ENCODE measurements around the gene KCNC2.
"Not testable (repeated sequence)": the region's sequence is repeated elsewhere in the genome, so short reads cannot be mapped to it uniquely, and the experiment has no call there.

KCNC2 gene

GRCh38 chr12:75207338-75208083, 2.1 kb downstream of the KCNC2 start:
- DNase-seq (ENCODE audit: insufficient read length, low spot score) (no peak), FAIRE-seq (no peak)
- TF ChIP-seq POLR2A (IDR thresholded peaks at IDR 0.05; ENCODE audit: low read depth, low read length) (no peak), SPI1 (IDR thresholded peaks at IDR 0.05; ENCODE audit: low read depth, low read length) (no peak), POU2F2 (IDR thresholded peaks at IDR 0.05; ENCODE audit: low read depth, low read length) (no peak), PAX5 (IDR thresholded peaks at IDR 0.05; ENCODE audit: insufficient read depth, low read length, severe bottlenecking) (no peak), POLR2AphosphoS5 (IDR thresholded peaks at IDR 0.05; ENCODE audit: low read depth, low read length) (no peak), TAF1 (IDR thresholded peaks at IDR 0.05; ENCODE audit: low read depth, low read length) (no peak)

- FAIRE-seq (no peak), DNase-seq (ENCODE audit: insufficient read length, low spot score) (no peak)
- TF ChIP-seq POLR2AphosphoS5 (IDR thresholded peaks at IDR 0.05; ENCODE audit: low read depth, low read length): no peak
These were observed 4.1 kb downstream of the KCNC2 start for GRCh38 chr12:75205558-75205957.

GRCh38 chr12:75196865-75197264, 12.8 kb downstream of the KCNC2 start:
- DNase-seq (ENCODE audit: insufficient read length, low spot score) (no peak), FAIRE-seq (no peak)
- TF ChIP-seq SPI1 (IDR thresholded peaks at IDR 0.05; ENCODE audit: low read depth, low read length): no peak
- TF ChIP-seq TAF1 (IDR thresholded peaks at IDR 0.05; ENCODE audit: low read depth, low read length): no peak
- TF ChIP-seq POU2F2 (IDR thresholded peaks at IDR 0.05; ENCODE audit: low read depth, low read length): no peak
- TF ChIP-seq POLR2A (IDR thresholded peaks at IDR 0.05; ENCODE audit: low read depth, low read length): no peak
- no peak for TF ChIP-seq POLR2AphosphoS5 (IDR thresholded peaks at IDR 0.05; ENCODE audit: low read depth, low read length)
- no peak for TF ChIP-seq PAX5 (IDR thresholded peaks at IDR 0.05; ENCODE audit: insufficient read depth, low read length, severe bottlenecking)

GRCh38 chr12:75196408-75196807, 13.2 kb downstream of the KCNC2 start:
- no peak for FAIRE-seq
- no peak for DNase-seq (ENCODE audit: insufficient read length, low spot score)
- no peak for TF ChIP-seq POLR2A (IDR thresholded peaks at IDR 0.05; ENCODE audit: low read depth, low read length)
- TF ChIP-seq POLR2AphosphoS5 (IDR thresholded peaks at IDR 0.05; ENCODE audit: low read depth, low read length): no peak
- no peak for TF ChIP-seq TAF1 (IDR thresholded peaks at IDR 0.05; ENCODE audit: low read depth, low read length)
- TF ChIP-seq PAX5 (IDR thresholded peaks at IDR 0.05; ENCODE audit: insufficient read depth, low read length, severe bottlenecking): no peak
- TF ChIP-seq POU2F2 (IDR thresholded peaks at IDR 0.05; ENCODE audit: low read depth, low read length): no peak
- no peak for TF ChIP-seq SPI1 (IDR thresholded peaks at IDR 0.05; ENCODE audit: low read depth, low read length)

- DNase-seq (ENCODE audit: insufficient read length, low spot score) (no peak), FAIRE-seq (no peak)
- no peak for TF ChIP-seq SPI1 (IDR thresholded peaks at IDR 0.05; ENCODE audit: low read depth, low read length)
- no peak for TF ChIP-seq POLR2AphosphoS5 (IDR thresholded peaks at IDR 0.05; ENCODE audit: low read depth, low read length)
- TF ChIP-seq POLR2A (IDR thresholded peaks at IDR 0.05; ENCODE audit: low read depth, low read length): no peak
- no peak for TF ChIP-seq TAF1 (IDR thresholded peaks at IDR 0.05; ENCODE audit: low read depth, low read length)
- TF ChIP-seq POU2F2 (IDR thresholded peaks at IDR 0.05; ENCODE audit: low read depth, low read length): no peak
- no peak for TF ChIP-seq PAX5 (IDR thresholded peaks at IDR 0.05; ENCODE audit: insufficient read depth, low read length, severe bottlenecking)
These were observed 15.4 kb downstream of the KCNC2 start for GRCh38 chr12:75194250-75194649.

GRCh38 chr12:75192196-75192595, 17.4 kb downstream of the KCNC2 start:
- DNase-seq (ENCODE audit: insufficient read length, low spot score): no peak
- TF ChIP-seq POU2F2 (IDR thresholded peaks at IDR 0.05; ENCODE audit: low read depth, low read length) (no peak), POLR2AphosphoS5 (IDR thresholded peaks at IDR 0.05; ENCODE audit: low read depth, low read length) (no peak), POLR2A (IDR thresholded peaks at IDR 0.05; ENCODE audit: low read depth, low read length) (no peak), SPI1 (IDR thresholded peaks at IDR 0.05; ENCODE audit: low read depth, low read length) (no peak), TAF1 (IDR thresholded peaks at IDR 0.05; ENCODE audit: low read depth, low read length) (no peak), PAX5 (IDR thresholded peaks at IDR 0.05; ENCODE audit: insufficient read depth, low read length, severe bottlenecking) (no peak)
- FAIRE-seq: no peak

- no peak for TF ChIP-seq POLR2A (IDR thresholded peaks at IDR 0.05; ENCODE audit: low read depth, low read length)
- no peak for TF ChIP-seq POLR2AphosphoS5 (IDR thresholded peaks at IDR 0.05; ENCODE audit: low read depth, low read length)
- TF ChIP-seq TAF1 (IDR thresholded peaks at IDR 0.05; ENCODE audit: low read depth, low read length): no peak
- no peak for TF ChIP-seq PAX5 (IDR thresholded peaks at IDR 0.05; ENCODE audit: insufficient read depth, low read length, severe bottlenecking)
- TF ChIP-seq POU2F2 (IDR thresholded peaks at IDR 0.05; ENCODE audit: low read depth, low read length): no peak
- TF ChIP-seq SPI1 (IDR thresholded peaks at IDR 0.05; ENCODE audit: low read depth, low read length): no peak
- FAIRE-seq: no peak
These were observed 18.8 kb downstream of the KCNC2 start for GRCh38 chr12:75190846-75191245.

GRCh38 chr12:75185881-75186280, 23.8 kb downstream of the KCNC2 start:
- DNase-seq (ENCODE audit: insufficient read length, low spot score); FAIRE-seq: not testable (repeated sequence)

More at GRCh38 chr12:75190846-75191245, 18.8 kb downstream of the KCNC2 start:
- no peak for DNase-seq (ENCODE audit: insufficient read length, low spot score)

- no peak for TF ChIP-seq TAF1 (IDR thresholded peaks at IDR 0.05; ENCODE audit: low read depth, low read length)
- no peak for TF ChIP-seq POU2F2 (IDR thresholded peaks at IDR 0.05; ENCODE audit: low read depth, low read length)
- no peak for TF ChIP-seq POLR2AphosphoS5 (IDR thresholded peaks at IDR 0.05; ENCODE audit: low read depth, low read length)
- TF ChIP-seq POLR2A (IDR thresholded peaks at IDR 0.05; ENCODE audit: low read depth, low read length): no peak
- no peak for TF ChIP-seq PAX5 (IDR thresholded peaks at IDR 0.05; ENCODE audit: insufficient read depth, low read length, severe bottlenecking)
- no peak for TF ChIP-seq SPI1 (IDR thresholded peaks at IDR 0.05; ENCODE audit: low read depth, low read length)
- DNase-seq (ENCODE audit: insufficient read length, low spot score): no peak
- no peak for FAIRE-seq
These were observed 25.1 kb downstream of the KCNC2 start for GRCh38 chr12:75184516-75184915.

- no peak for DNase-seq (ENCODE audit: insufficient read length, low spot score)
- TF ChIP-seq SPI1 (IDR thresholded peaks at IDR 0.05; ENCODE audit: low read depth, low read length) (no peak), PAX5 (IDR thresholded peaks at IDR 0.05; ENCODE audit: insufficient read depth, low read length, severe bottlenecking) (no peak), POLR2AphosphoS5 (IDR thresholded peaks at IDR 0.05; ENCODE audit: low read depth, low read length) (no peak), TAF1 (IDR thresholded peaks at IDR 0.05; ENCODE audit: low read depth, low read length) (no peak), POLR2A (IDR thresholded peaks at IDR 0.05; ENCODE audit: low read depth, low read length) (no peak), POU2F2 (IDR thresholded peaks at IDR 0.05; ENCODE audit: low read depth, low read length) (no peak)
- FAIRE-seq: no peak
These were observed 25.7 kb downstream of the KCNC2 start for GRCh38 chr12:75183967-75184366.
